GM21717 (cell line): Measurements from ENCODE around the gene SYNM.

Experiments used
- ATAC-seq: cut with Tn5 transposase; IDR thresholded peaks from one replicate; pipeline ENCODE4 v1.9.1; 2021; ENCODE audit warnings: mild to moderate bottlenecking, moderate library complexity; ENCODE audit not compliant: unreplicated experiment

Gene SYNM

GRCh38 chr15:99138491-99138982 is 33.7 kb downstream of the SYNM start:
- no peak for ATAC-seq

DNA sequence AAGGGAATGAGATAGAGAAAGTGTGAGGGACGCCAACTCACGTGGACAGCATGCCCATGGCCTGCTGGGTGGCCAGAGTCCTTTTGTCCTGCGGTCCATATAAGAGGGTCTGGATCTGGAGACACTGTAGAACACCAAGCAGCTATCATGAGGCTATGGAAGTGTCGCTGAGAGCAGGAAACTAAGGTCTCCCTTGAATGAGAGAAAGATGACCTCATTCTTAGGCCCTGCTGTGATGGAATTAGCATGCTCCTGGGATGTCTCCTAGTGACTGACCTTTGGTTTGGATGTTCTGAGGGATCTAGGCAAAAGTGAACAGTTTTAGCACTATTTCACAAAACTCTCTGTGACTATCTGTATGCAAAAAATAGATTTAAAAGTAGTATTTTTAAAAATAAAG is 34.4 kb downstream of the SYNM start:
- ATAC-seq = no peak

- ATAC-seq = no peak
These were observed 35.7 kb downstream of the SYNM start for GRCh38 chr15:99140590-99140989.

DNA sequence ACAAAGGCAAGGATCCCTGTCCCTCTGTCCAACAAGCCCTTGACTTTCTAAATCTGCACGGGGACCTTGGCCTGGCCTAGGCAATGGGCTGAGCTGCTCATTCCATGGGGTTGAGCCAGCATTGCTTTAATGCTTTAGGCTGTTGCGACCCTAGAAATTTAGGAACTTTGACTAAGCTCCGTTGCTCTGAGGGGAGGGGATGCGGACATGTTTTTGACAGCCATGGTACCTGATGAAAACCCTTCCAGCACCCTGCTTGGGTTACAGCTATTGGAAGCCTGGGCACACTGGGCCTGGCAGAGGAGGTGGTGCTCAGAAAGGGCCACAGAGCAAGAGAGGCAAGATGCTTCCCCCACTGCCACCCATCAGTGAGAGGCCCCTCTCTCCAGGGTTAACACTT is 37.1 kb downstream of the SYNM start:
- no peak for ATAC-seq

- no peak for ATAC-seq
These were observed 37.7 kb downstream of the SYNM start for GRCh38 chr15:99142562-99142961.

DNA sequence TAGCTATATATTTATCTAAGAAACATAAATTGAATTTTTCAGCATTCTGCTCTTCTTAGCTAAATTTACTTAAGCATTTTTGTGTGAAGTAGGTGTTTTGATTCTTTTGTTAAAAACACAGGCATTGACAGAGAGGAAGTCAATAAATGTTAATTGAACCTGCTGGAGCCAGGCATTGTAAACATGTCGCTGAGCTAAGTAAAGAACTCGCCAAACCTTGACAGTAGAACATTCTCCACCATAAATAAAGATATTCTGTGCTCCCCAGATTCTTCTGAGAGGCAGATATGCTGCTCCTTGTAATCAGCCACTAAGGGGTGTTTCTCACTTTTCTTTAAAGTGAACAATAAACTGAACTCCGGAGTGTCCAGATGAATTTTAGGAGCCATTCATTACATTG is 38.4 kb downstream of the SYNM start:
- ATAC-seq = no peak

DNA sequence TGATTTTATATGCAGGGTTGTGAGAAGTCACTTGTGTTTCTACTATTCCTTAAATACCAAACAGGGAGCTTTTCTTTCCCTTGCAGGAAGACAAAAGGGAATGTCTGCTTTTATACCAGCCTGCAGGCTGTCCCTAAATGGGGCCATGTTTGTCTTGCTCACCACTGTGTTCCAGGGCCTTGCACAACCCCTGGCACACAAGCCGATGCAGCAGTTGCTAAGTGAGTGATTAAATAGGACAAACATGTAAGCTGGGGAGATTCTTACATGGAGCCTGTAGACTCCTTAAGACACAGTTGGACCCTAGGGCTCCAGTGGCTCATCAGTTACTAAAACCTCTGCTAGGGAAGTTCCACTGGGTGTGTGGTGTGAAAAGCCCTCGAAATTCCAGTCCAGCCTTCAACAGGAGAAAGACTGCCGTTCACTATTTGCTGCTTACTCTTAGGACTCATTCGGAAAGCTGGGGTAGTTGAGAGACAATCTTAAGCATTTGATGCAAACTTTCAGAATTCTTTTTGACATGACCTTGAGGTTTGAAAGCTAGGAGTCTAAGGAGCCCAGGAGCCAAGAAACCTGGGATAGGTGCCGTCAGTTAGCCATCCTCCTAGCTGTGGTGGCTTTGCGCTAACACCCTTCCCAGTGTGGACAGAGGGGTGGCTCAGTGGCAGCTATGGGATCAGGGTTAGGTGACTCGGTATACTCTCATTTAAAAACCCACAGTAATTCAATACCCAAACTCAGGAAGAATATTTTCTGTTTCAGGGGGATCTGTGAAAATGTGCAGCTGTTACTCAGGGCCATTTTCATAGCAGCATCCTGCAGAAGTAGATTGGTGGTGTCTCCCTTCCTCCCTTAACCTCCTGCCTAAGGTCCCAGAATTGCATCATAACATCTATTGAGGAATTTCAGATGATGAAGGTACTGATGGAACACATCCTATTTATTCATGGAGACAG is 39.1 kb downstream of the SYNM start:
- ATAC-seq = no peak

- no peak for ATAC-seq
These were observed 40.1 kb downstream of the SYNM start for GRCh38 chr15:99145005-99145404.

GRCh38 chr15:99145778-99146177 is 40.9 kb downstream of the SYNM start:
- ATAC-seq = no peak

DNA sequence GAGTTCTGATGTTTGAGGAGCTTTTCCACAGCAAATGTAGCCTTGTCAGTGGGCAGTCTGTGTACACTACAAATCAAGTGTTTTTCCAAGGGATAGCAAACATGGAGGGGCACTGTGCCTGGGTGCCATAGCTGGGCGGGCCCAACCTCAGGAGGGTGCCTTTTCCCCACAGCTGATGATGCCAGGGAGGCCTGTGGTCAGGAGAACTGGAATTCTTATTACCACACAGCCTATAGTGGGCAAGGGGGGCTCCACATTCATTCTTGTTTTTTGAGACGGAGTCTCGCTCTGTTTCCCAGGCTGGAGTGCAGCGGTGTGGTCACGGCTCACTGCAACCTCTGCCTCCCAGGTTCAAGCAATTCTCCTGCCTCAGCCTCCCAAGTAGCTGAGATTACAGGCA is 41.8 kb downstream of the SYNM start:
- no peak for ATAC-seq

GRCh38 chr15:99148851-99149276 is 44.0 kb downstream of the SYNM start:
- no peak for ATAC-seq

DNA sequence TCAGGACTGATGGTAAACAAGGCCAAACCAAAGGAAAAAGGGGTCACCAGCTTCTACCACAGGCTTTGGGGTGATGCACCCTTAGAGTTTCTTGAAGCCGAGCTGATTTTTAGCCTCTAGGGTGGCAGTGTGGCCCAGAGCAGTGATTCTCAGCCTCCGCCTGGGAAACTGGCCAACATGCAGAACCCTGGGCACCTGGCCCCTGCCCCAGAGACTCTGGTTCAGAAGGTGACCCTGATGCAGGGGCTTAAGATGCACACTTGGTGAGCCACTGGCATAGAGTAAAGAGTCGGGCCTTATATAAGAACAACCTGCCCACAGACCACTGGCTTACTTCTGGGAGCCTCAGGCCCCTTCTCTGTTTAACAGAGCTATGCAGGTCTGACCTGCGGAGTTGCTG is 44.5 kb downstream of the SYNM start:
- ATAC-seq = no peak

DNA sequence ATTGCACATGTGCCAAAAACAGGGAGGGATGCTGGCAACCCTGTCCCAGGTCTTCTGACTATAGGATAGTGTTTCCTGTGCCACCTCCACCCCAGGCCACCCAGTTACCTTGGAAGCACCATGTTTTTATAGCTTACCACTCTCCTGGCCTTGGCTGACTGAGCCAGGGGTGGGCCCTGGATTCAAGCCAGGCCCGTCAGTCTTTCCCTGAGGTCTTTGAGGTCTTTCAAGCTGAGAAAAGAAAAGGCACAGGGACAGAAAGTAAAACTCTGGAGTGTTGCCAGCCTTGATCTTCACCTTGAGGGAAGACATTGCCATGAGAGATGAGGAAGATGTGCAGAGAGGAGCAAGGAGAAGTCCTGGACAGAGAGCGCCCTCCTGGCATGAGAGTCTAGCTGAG is 46.3 kb downstream of the SYNM start:
- no peak for ATAC-seq

GRCh38 chr15:99153026-99153535 is 48.2 kb downstream of the SYNM start:
- ATAC-seq = no peak

- ATAC-seq = no peak
These were observed 49.4 kb downstream of the SYNM start for GRCh38 chr15:99154271-99154670.

DNA sequence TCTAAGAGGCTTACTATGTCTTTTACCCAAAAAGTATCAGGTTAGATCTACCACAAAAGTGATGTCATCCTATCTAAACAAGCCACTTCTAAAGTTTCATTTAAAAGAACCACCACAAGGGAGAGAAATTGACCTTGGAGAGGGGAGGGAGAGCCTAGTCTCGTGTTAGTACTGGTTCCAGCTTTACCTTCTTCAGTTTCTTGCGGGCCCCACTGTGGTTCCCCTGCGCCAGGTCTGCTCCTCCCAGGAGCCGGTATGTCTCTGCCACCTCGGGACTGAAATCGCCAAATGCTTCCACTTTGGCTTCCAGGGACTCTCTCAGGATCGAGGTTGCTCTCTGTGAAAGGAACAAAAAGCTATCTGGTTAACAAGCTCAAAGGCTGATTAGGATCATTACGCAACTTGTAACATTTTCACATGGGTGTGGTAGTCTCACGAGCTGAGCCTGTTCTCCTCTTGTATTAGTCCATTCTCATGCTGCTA is 51.1 kb downstream of the SYNM start:
- ATAC-seq = no peak

- no peak for ATAC-seq
These were observed 52.6 kb downstream of the SYNM start for GRCh38 chr15:99157456-99157855.

- no peak for ATAC-seq
These were observed 53.9 kb downstream of the SYNM start for GRCh38 chr15:99158626-99159412.

- ATAC-seq = no peak
These were observed 58.6 kb downstream of the SYNM start for GRCh38 chr15:99163271-99164062.

- ATAC-seq = no peak
These were observed 59.2 kb downstream of the SYNM start for GRCh38 chr15:99164119-99164518.
